AG09319 (cell line): ENCODE measurements around the gene ADAMTSL1.

Experiments used
- DNase-seq: peaks from one replicate; pipeline ENCODE4 v3.0.0-alpha.2; 2010; ENCODE audit warnings: low read depth; ENCODE audit errors: extremely low read depth
- CTCF ChIP-seq: IDR thresholded peaks from 2 replicates; pipeline ENCODE4 v1.5.1; 2011; ENCODE audit warnings: low read depth, mild to moderate bottlenecking, inconsistent platforms, low read length, moderate library complexity

ADAMTSL1 gene

GRCh38 chr9:18478501-18479361, 4.8 kb downstream of the ADAMTSL1 start:
- TF ChIP-seq CTCF, result no peak
- peak; percentile 49 for DNase-seq

- TF ChIP-seq CTCF, result no peak
- no peak for DNase-seq
Measured at GRCh38 chr9:18479405-18479804, 5.5 kb downstream of the ADAMTSL1 start.

- TF ChIP-seq CTCF, result no peak
- DNase-seq, result no peak
Measured at GRCh38 chr9:18480662-18481093, 6.7 kb downstream of the ADAMTSL1 start.

GRCh38 chr9:18482371-18482770, 8.4 kb downstream of the ADAMTSL1 start:
- TF ChIP-seq CTCF, result no peak
- no peak for DNase-seq

GRCh38 chr9:18485714-18486113, 11.8 kb downstream of the ADAMTSL1 start:
- no peak for TF ChIP-seq CTCF
- DNase-seq, result no peak

- TF ChIP-seq CTCF, result no peak
Measured at GRCh38 chr9:18487611-18488010, 13.7 kb downstream of the ADAMTSL1 start.

GRCh38 chr9:18488886-18489285, 14.9 kb downstream of the ADAMTSL1 start:
- DNase-seq, result no peak
- TF ChIP-seq CTCF, result no peak

More at GRCh38 chr9:18487611-18488010, 13.7 kb downstream of the ADAMTSL1 start:
- DNase-seq, result no peak
